HepG2 (cell line): ENCODE data around the gene PPFIA4. TPM values are rescaled to one million over a fixed set of nuclear protein-coding genes. Genes with fewer than 3 reads are reported as not detected.

Experiments used
- ATAC-seq: fragments of 200-7000 bp; cut with Tn5 transposase; 3 replicates; pipeline ENCODE4 v1.9.1; 2020; ENCODE audit warnings: mild to moderate bottlenecking, moderate library complexity
- BruUV-seq: library from RNA; stranded (reverse); fragments of 400-500 nt; replicated peaks from 2 replicates; lab custom pipeline; 2021; lab: Mats Ljungman, UMichigan
- CTCF ChIA-PET: fragments of 300-600 bp; formaldehyde crosslinking; extraction: SDS; loops from one replicate; lab custom pipeline; 2021; ENCODE audit warnings: low total read pairs, inconsistent platforms, low intra/inter-chr PET ratio; lab: Yijun Ruan, JAX
- POLR2A ChIA-PET: fragments of 350-600 bp; sonication (Branson Sonifier 250); formaldehyde crosslinking; loops from one replicate; lab custom pipeline; 2020; ENCODE audit warnings: antibody characterized with exemption, inconsistent platforms; lab: Yijun Ruan, JAX
- DNase-seq: peaks from one replicate; pipeline ENCODE4 v3.0.0-alpha.2; 2015; ENCODE audit warnings: low spot score
- FAIRE-seq: peaks from 3 replicates; lab custom pipeline; 2011; peaks lifted over from hg19 to GRCh38; lab: Jason Lieb, UNC
- H2AFZ ChIP-seq: one replicate; pipeline ENCODE4 v1.6.1; 2011; ENCODE audit warnings: low read length, inconsistent platforms
- H3K27ac ChIP-seq: fragments of 300-600 bp; 3 replicates; pipeline ENCODE4 v1.8.0; 2011; ENCODE audit warnings: mixed run types, mild to moderate bottlenecking, mixed read lengths, low read length, inconsistent platforms; ENCODE audit not compliant: insufficient read depth; ENCODE audit errors: extremely low read length
- H3K27me3 ChIP-seq, 2 experiments: fragments of 200-600 bp in 1 of 2; 2 replicates in 1 of 2; 3 replicates in 1 of 2; pipeline versions ENCODE4 v1.6.0 to v1.8.0; 2011; ENCODE audit warnings: low read length in 2 of 2, mild to moderate bottlenecking in 2 of 2, moderate library complexity in 2 of 2, inconsistent platforms in 1 of 2; ENCODE audit not compliant: insufficient read depth in 2 of 2, control insufficient read depth in 1 of 2
- H3K36me3 ChIP-seq, 2 experiments: fragments of 200-600 bp in 1 of 2; replicated peaks in 1 of 2; 2 replicates in 1 of 2; 3 replicates in 1 of 2; pipeline versions ENCODE4 v1.5.1 to v1.8.0; 2011; ENCODE audit warnings: low read length in 2 of 2, inconsistent platforms in 1 of 2; ENCODE audit not compliant: insufficient read depth in 2 of 2, control insufficient read depth in 1 of 2
- H3K4me1 ChIP-seq: 2 replicates; pipeline ENCODE4 v1.5.1; 2012; ENCODE audit warnings: low read length, inconsistent platforms; ENCODE audit not compliant: insufficient read depth
- H3K4me2 ChIP-seq: 2 replicates; pipeline ENCODE4 v1.6.0; 2011; ENCODE audit warnings: low read depth, low read length, inconsistent platforms
- H3K4me3 ChIP-seq, 3 experiments: fragments of 200-600 bp in 1 of 3; sonication (generic), shearing (Covaris generic) in 1 of 3; replicated peaks in 1 of 3; 2 replicates each; pipeline ENCODE4 v1.5.1; 2011 to 2016; ENCODE audit warnings: low read length in 3 of 3, inconsistent platforms in 2 of 3, low read depth in 2 of 3, mild to moderate bottlenecking in 2 of 3, control low read depth in 1 of 3, mixed read lengths in 1 of 3; ENCODE audit not compliant: insufficient read depth in 1 of 3
- H3K79me2 ChIP-seq: one replicate; pipeline ENCODE4 v1.6.1; 2011; ENCODE audit warnings: low read length, inconsistent platforms; ENCODE audit not compliant: insufficient read depth
- H3K9ac ChIP-seq: 2 replicates; pipeline ENCODE4 v1.6.0; 2011; ENCODE audit warnings: mild to moderate bottlenecking, low read depth, low read length, inconsistent platforms; ENCODE audit not compliant: insufficient read depth
- H3K9me3 ChIP-seq: 2 replicates; pipeline ENCODE4 v1.5.1; 2012; ENCODE audit warnings: mild to moderate bottlenecking, low read length
- H4K20me1 ChIP-seq: 2 replicates; pipeline ENCODE4 v1.6.0; 2011; ENCODE audit warnings: inconsistent platforms, mild to moderate bottlenecking, low read length, moderate library complexity; ENCODE audit not compliant: insufficient read depth
- ATF7 ChIP-seq, 2 experiments: fragments of 450-650 bp in 1 of 2; sonication (generic) in 1 of 2; formaldehyde crosslinking in 1 of 2; IDR thresholded peaks; 2 replicates each; pipeline versions ENCODE4 v1.4.0 to v1.6.1; 2016 to 2020; ENCODE audit warnings: antibody characterized with exemption in 1 of 2, mild to moderate bottlenecking in 1 of 2, missing genetic modification reagents in 1 of 2
- CEBPB ChIP-seq: IDR thresholded peaks from 2 replicates; pipeline ENCODE4 v1.6.1; 2011; ENCODE audit warnings: low read depth, low read length, improper control_type of control experiment, borderline replicate concordance
- FIP1L1 ChIP-seq: fragments of 200-400 bp; formaldehyde crosslinking; IDR thresholded peaks from 2 replicates; pipeline ENCODE4 v1.6.1; 2018; ENCODE audit warnings: low read depth, mild to moderate bottlenecking, low read length, moderate library complexity, borderline replicate concordance; ENCODE audit not compliant: insufficient read depth
- HMG20B ChIP-seq: conservative IDR thresholded peaks from 2 replicates; pipeline ENCODE4 v1.6.1; 2016; ENCODE audit warnings: missing genetic modification reagents, missing compliant biosample characterization
- ZNF574 ChIP-seq: sonication (generic); formaldehyde crosslinking; IDR thresholded peaks from 2 replicates; pipeline ENCODE4 v1.4.0; 2020; ENCODE audit warnings: missing genetic modification reagents
- ZNF605 ChIP-seq: sonication (generic); formaldehyde crosslinking; IDR thresholded peaks from 2 replicates; pipeline ENCODE4 v1.8.0; 2022; ENCODE audit warnings: mild to moderate bottlenecking, missing genetic modification reagents
- in situ Hi-C: cut with HindIII; loops from 2 replicates; pipeline ENCODE4 v1.10.0; 2017; ENCODE audit warnings: low pct_unique_long_range_greater_than_20kb; ENCODE audit not compliant: extremely low pct_ligation_motif_present
- intact Hi-C: fragments of 100-400 bp; cut with micrococcal nuclease; formaldehyde crosslinking; loops from one replicate; pipeline ENCODE4 v1.10.0; 2022; ENCODE audit not compliant: unreplicated experiment
- polyA plus RNA-seq, 8 experiments: library from polyadenylated mRNA; depleted of rRNA in 3 of 8; stranded (reverse) in 7 of 8; unstranded in 1 of 8; fragments of >200 nt; fragmentation: Illumina TruSeq in 4 of 8; extraction: Trizol in 4 of 8; gene quantifications; 2 replicates each; pipeline versions ENCODE4 v1.2.1 to v1.2.3, GENCODE V29; 2011 to 2016; ENCODE audit warnings: low read depth in 4 of 8, missing spikeins in 1 of 8, mixed read lengths in 1 of 8; ENCODE audit not compliant: insufficient read depth in 1 of 8
- total RNA-seq, 5 experiments: library from RNA; depleted of rRNA; stranded (reverse); fragments of >200 nt; fragmentation: Illumina TruSeq; extraction: Trizol; gene quantifications; 2 replicates each; pipeline ENCODE4 v1.2.3, GENCODE V29; 2016; ENCODE audit warnings: low read depth in 1 of 5
- TF ChIP-seq, protein P1 (sequence below): sonication (generic); formaldehyde crosslinking; IDR thresholded peaks from 2 replicates; pipeline ENCODE4 v1.5.1; 2020; ENCODE audit warnings: missing genetic modification reagents, mild to moderate bottlenecking, borderline replicate concordance

The PPFIA4 gene
- total and polyA plus RNA-seq, 2 of the 13 experiments (the other 11 are each of a cell fraction or from before 2014, with no cell fraction given) = 6.4 TPM; not detected in 1

GRCh38 chr1:203100516-203100869, 74.2 kb downstream of the PPFIA4 start:
- H3K4me1 ChIP-seq = peaks cover 8% of the 10 kb centered on the region
- H3K9ac ChIP-seq = no peak overlapping the region
- CTCF ChIA-PET = no interaction called here
- H3K9me3 ChIP-seq = no peaks in the 10 kb centered on the region; the same call in 1 of the 2 replicates
- H3K27ac ChIP-seq = no peak overlapping the region
- no peaks in the 10 kb centered on the region for H3K36me3 ChIP-seq
- H3K4me3 ChIP-seq = no peak overlapping the region
- peaks cover 2% of the 10 kb centered on the region in 2 experiments; a peak in 2 of 5 replicates for H3K27me3 ChIP-seq
- FAIRE-seq (no peak), ATAC-seq (no peak), DNase-seq (no peak)
- no TSS peak for BruUV-seq
- no peak overlapping the region for H2AFZ ChIP-seq
- H3K4me2 ChIP-seq = no peak overlapping the region
- H3K79me2 ChIP-seq = no peaks in the 10 kb centered on the region
- H4K20me1 ChIP-seq = no peaks in the 10 kb centered on the region
- intact Hi-C loops (no loop called here), in situ Hi-C loops (no loop called here)
- POLR2A ChIA-PET = no interaction called here
- no peak for TF ChIP-seq FIP1L1
- peak; percentile 53; the same call in 1 of the 2 replicates for TF ChIP-seq CEBPB
- peak; percentile 68 for TF ChIP-seq ATF7 (IDR thresholded peaks at IDR 0.05)
- no peak for TF ChIP-seq ATF7 (CRISPR knock-in tag; IDR thresholded peaks at IDR 0.05)
- TF ChIP-seq, protein P1, sequence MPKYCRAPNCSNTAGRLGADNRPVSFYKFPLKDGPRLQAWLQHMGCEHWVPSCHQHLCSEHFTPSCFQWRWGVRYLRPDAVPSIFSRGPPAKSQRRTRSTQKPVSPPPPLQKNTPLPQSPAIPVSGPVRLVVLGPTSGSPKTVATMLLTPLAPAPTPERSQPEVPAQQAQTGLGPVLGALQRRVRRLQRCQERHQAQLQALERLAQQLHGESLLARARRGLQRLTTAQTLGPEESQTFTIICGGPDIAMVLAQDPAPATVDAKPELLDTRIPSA = no peak
- no peak for TF ChIP-seq HMG20B
- no peak for TF ChIP-seq ZNF605 (CRISPR knock-in tag)
- no peak for TF ChIP-seq ZNF574 (CRISPR knock-in tag)
